ENCODE data around the gene ARVCF.

- TF ChIP-seq EZH2phosphoT487 (IDR thresholded peaks at IDR 0.05; ENCODE audit: insufficient read depth, low read depth) (no peak), EZH2 (IDR thresholded peaks at IDR 0.05; ENCODE audit: insufficient read depth, poor library complexity, severe bottlenecking) (no peak)
Observed at GRCh38 chr22:20021196-20022181, 4.9 kb upstream of the ARVCF start.
